ENCODE results near the gene HOXD10. TPM values are rescaled to one million over a fixed set of nuclear protein-coding genes. Genes with fewer than 3 reads are reported as not detected.

HOXD10 gene
- total and polyA plus RNA-seq, 2 experiments from 2014 or later: not detected

GRCh38 chr2:176112375-176113302 is 3.9 kb upstream of the HOXD10 start (continued):
- no peak for TF ChIP-seq ZNF462 (CRISPR knock-in tag; IDR thresholded peaks at IDR 0.05)

- no peaks in the 10 kb centered on the region for H3K79me2 ChIP-seq (replicated peaks; ENCODE audit: insufficient read depth)
- no peaks in the 10 kb centered on the region for H3K36me3 ChIP-seq (ENCODE audit: insufficient read depth)
- no peak overlapping the region for H3K4me3 ChIP-seq
- peak; percentile 78 for TF ChIP-seq EZH2 (IDR thresholded peaks at IDR 0.05; ENCODE audit: low read depth, unreplicated experiment)
- no peak for TF ChIP-seq CREB1 (CRISPR knock-in tag; IDR thresholded peaks at IDR 0.05; ENCODE audit: low read depth)
- TF ChIP-seq EZH2phosphoT487 (IDR thresholded peaks at IDR 0.05; ENCODE audit: unreplicated experiment): peak; percentile 57
- TF ChIP-seq ZNF114 (CRISPR knock-in tag; IDR thresholded peaks at IDR 0.05): no peak
- TF ChIP-seq NANOG (IDR thresholded peaks at IDR 0.05; ENCODE audit: borderline replicate concordance): no peak
- 0 out of 2 replicates have a peak overlapping the region, but pooled peaks have one; percentile 18 for H3K4me2 ChIP-seq
- peaks cover 100% of the 10 kb centered on the region for H3K27me3 ChIP-seq (ENCODE audit: insufficient read depth)
- peaks cover 37% of the 10 kb centered on the region for H3K4me1 ChIP-seq (ENCODE audit: insufficient read depth)
- peaks cover 100% of the 10 kb centered on the region for H3K27me3 Mint-ChIP-seq (ENCODE audit: insufficient read depth, low read depth, poor library complexity)
- H2AFZ ChIP-seq: no peak overlapping the region
- no peak overlapping the region; the same call in 2 of the 3 replicates for H3K4me3 Mint-ChIP-seq
- H3K27ac ChIP-seq (ENCODE audit: low read depth): no peak overlapping the region
- peaks cover 30% of the 10 kb centered on the region for H4K20me1 ChIP-seq (replicated peaks; ENCODE audit: insufficient read depth)
- H3K9me2 ChIP-seq (ENCODE audit: insufficient read depth): no peaks in the 10 kb centered on the region
- ATAC-seq: 0 out of 3 replicates have a peak, but pooled peaks have one; percentile 4
- no peak overlapping the region for H3K27ac Mint-ChIP-seq
- peaks cover 14% of the 10 kb centered on the region for H3K9me3 Mint-ChIP-seq
- peaks cover 47% of the 10 kb centered on the region for H3F3A ChIP-seq (replicated peaks; ENCODE audit: low read depth)
- peaks cover 15% of the 10 kb centered on the region for H3K4me1 Mint-ChIP-seq
- DNase-seq (ENCODE audit: low spot score): no peak
- H3K36me3 Mint-ChIP-seq (ENCODE audit: low read depth): peaks cover 8% of the 10 kb centered on the region; the same call in 2 of the 3 replicates
Measured at GRCh38 chr2:176114120-176114929, 2.3 kb upstream of the HOXD10 start.

All from GM23338 (cell line).